Panc1 (cell line): Measurements from ENCODE around the gene SEC63. TPM values are rescaled to one million over a fixed set of nuclear protein-coding genes. Genes with fewer than 3 reads are reported as not detected.

Experiments used
- ATAC-seq: fragments of 200-7000 bp; cut with Tn5 transposase; 2 replicates; pipeline ENCODE4 v1.9.1; 2020; ENCODE audit warnings: mild to moderate bottlenecking, moderate library complexity
- BruUV-seq: library from RNA; stranded (reverse); fragments of 400-500 nt; replicated peaks from 2 replicates; lab custom pipeline; 2021; lab: Mats Ljungman, UMichigan
- CTCF ChIA-PET: fragments of 300-600 bp; sonication (Branson Sonifier 250); formaldehyde crosslinking; loops from one replicate; lab custom pipeline; 2022; ENCODE audit warnings: antibody characterized with exemption; lab: Charles Lee
- POLR2A ChIA-PET: fragments of 300-600 bp; sonication (Branson Sonifier 250); formaldehyde crosslinking; loops from one replicate; lab custom pipeline; 2022; ENCODE audit warnings: antibody characterized with exemption; lab: Charles Lee
- DNase-seq: peaks from one replicate; pipeline ENCODE4 v3.0.0-alpha.2; 2010; ENCODE audit warnings: low read depth, low spot score
- H3K27ac ChIP-seq: 2 replicates; pipeline ENCODE4 v1.5.1; 2011; ENCODE audit warnings: mild to moderate bottlenecking, low read length, inconsistent platforms
- H3K27me3 ChIP-seq: fragments of 200-500 bp; sonication (Bioruptor generic); 2 replicates; pipeline ENCODE4 v1.6.0; 2014; ENCODE audit warnings: low read length, inconsistent platforms; ENCODE audit not compliant: control insufficient read depth, insufficient read depth
- H3K36me3 ChIP-seq: fragments of 200-500 bp; sonication (Bioruptor generic); 2 replicates; pipeline ENCODE4 v1.5.1; 2014; ENCODE audit warnings: inconsistent platforms, mild to moderate bottlenecking, low read length, moderate library complexity; ENCODE audit not compliant: control insufficient read depth, insufficient read depth
- H3K4me1 ChIP-seq: 2 replicates; pipeline ENCODE4 v1.5.1; 2011; ENCODE audit warnings: inconsistent platforms, mild to moderate bottlenecking, low read length, moderate library complexity; ENCODE audit not compliant: control insufficient read depth, insufficient read depth
- H3K4me3 ChIP-seq, 2 experiments: 2 replicates each; pipeline ENCODE4 v1.5.1; 2011 to 2012; ENCODE audit warnings: low read depth in 2 of 2, low read length in 2 of 2, mild to moderate bottlenecking in 2 of 2, inconsistent platforms in 1 of 2, moderate library complexity in 1 of 2
- H3K9me3 ChIP-seq: fragments of 200-500 bp; sonication (Bioruptor generic); 2 replicates; pipeline ENCODE4 v1.5.1; 2014; ENCODE audit warnings: low read depth, mild to moderate bottlenecking, inconsistent platforms, low read length, moderate library complexity; ENCODE audit not compliant: control insufficient read depth, insufficient read depth
- POLR2AphosphoS5 ChIP-seq: IDR thresholded peaks from 2 replicates; pipeline ENCODE4 v1.6.1; 2012; ENCODE audit warnings: mild to moderate bottlenecking, low read depth, low read length, moderate library complexity
- REST ChIP-seq, 2 experiments: IDR thresholded peaks; 2 replicates each; pipeline ENCODE4 v1.6.1; 2011 to 2012; ENCODE audit warnings: low read depth in 2 of 2, control low read depth in 1 of 2, low read length in 1 of 2, mild to moderate bottlenecking in 1 of 2, moderate library complexity in 1 of 2; ENCODE audit not compliant: insufficient read depth in 1 of 2
- SIN3A ChIP-seq: IDR thresholded peaks from 2 replicates; pipeline ENCODE4 v1.6.1; 2012; ENCODE audit warnings: low read depth, mild to moderate bottlenecking, low read length, moderate library complexity, borderline replicate concordance; ENCODE audit not compliant: insufficient read depth
- TCF7L2 ChIP-seq: IDR thresholded peaks from 2 replicates; pipeline ENCODE4 v1.6.1; 2011; ENCODE audit warnings: mild to moderate bottlenecking, low read depth, low read length, inconsistent platforms
- in situ Hi-C: cut with HindIII; loops from 2 replicates; pipeline ENCODE4 v1.10.0; 2016; ENCODE audit warnings: low sequenced_read_pairs, low pct_unique_long_range_greater_than_20kb
- intact Hi-C: fragments of 100-400 bp; cut with micrococcal nuclease; formaldehyde crosslinking; loops from one replicate; pipeline ENCODE4 v1.10.0; 2022; ENCODE audit not compliant: unreplicated experiment
- total RNA-seq: library from RNA; stranded (reverse); gene quantifications from one replicate; pipeline ENCODE4 v1.2.1, GENCODE V29; 2021; ENCODE audit not compliant: unreplicated experiment
- TF ChIP-seq, protein P1 (sequence below): fragments of 450-650 bp; IDR thresholded peaks from 2 replicates; pipeline ENCODE4 v1.5.1; 2017; ENCODE audit warnings: mild to moderate bottlenecking

SEC63 gene
- total RNA-seq, 1 experiment from 2014 or later, result 172 TPM

DNA sequence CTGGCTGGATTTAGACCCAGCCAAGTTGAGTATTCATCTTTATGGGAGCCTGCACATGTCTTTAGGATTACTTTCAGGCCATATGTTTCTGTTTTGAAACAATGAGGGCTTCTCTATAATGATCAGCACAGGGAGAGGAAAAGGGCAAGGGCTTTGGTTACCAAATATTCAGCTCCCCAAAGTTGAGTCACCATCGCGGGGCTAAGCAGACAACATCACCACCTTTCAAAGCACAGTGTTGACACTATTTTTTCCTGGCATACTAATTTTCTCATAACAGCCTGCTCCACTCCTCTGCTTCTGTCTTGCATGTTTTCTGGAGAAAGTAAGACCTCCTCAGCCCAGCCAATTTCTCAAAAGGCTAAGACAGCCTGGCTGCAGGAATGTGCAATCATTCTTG is 138.8 kb downstream of the SEC63 start:
- H3K36me3 ChIP-seq, result no peaks in the 10 kb centered on the region
- no peaks in the 10 kb centered on the region for H3K4me1 ChIP-seq
- in situ Hi-C loops, result no loop called here
- H3K27ac ChIP-seq, result no peak overlapping the region
- ATAC-seq, result no peak
- no TSS peak for BruUV-seq
- H3K27me3 ChIP-seq, result peaks cover 28% of the 10 kb centered on the region
- TF ChIP-seq SIN3A (no peak), POLR2AphosphoS5 (no peak), TCF7L2 (no peak), REST (IDR thresholded peaks at IDR 0.05; ENCODE audit: insufficient read depth in 1 of 2, low read depth in 2 of 2, low read length in 1 of 2) (no peak)
- TF ChIP-seq, protein P1, sequence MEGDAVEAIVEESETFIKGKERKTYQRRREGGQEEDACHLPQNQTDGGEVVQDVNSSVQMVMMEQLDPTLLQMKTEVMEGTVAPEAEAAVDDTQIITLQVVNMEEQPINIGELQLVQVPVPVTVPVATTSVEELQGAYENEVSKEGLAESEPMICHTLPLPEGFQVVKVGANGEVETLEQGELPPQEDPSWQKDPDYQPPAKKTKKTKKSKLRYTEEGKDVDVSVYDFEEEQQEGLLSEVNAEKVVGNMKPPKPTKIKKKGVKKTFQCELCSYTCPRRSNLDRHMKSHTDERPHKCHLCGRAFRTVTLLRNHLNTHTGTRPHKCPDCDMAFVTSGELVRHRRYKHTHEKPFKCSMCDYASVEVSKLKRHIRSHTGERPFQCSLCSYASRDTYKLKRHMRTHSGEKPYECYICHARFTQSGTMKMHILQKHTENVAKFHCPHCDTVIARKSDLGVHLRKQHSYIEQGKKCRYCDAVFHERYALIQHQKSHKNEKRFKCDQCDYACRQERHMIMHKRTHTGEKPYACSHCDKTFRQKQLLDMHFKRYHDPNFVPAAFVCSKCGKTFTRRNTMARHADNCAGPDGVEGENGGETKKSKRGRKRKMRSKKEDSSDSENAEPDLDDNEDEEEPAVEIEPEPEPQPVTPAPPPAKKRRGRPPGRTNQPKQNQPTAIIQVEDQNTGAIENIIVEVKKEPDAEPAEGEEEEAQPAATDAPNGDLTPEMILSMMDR, result no peak
- POLR2A ChIA-PET, result interaction anchor here (0.7 kb wide), 1 partner anchor 221 kb away, joined by 6 read pairs; no protein-coding TSS in a partner anchor
- no peak for DNase-seq
- H3K4me3 ChIP-seq, result no peak overlapping the region
- no peaks in the 10 kb centered on the region for H3K9me3 ChIP-seq
- CTCF ChIA-PET, result no interaction called here
- intact Hi-C loops, result no loop called here

DNA sequence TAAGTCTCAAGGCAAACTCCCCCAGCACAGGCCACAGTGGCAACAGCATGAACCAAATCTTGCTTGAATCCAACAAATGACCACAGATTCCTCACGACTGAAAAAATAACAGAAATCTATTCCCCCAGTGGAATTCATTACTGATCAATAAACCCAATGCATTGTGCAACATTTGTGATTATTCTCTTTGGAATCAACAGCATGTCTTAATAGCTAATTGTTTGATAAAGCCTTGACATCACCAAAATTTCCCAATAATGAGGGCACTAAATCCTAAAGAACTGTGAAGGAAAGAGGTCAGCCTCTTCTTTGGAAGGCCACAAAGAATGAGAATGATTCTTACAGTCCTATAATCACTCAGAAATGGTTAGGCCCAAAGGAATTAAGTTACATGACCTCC is 139.7 kb downstream of the SEC63 start:
- no peak for ATAC-seq
- H3K36me3 ChIP-seq, result no peaks in the 10 kb centered on the region
- H3K9me3 ChIP-seq, result no peaks in the 10 kb centered on the region
- no peak for DNase-seq
- H3K4me3 ChIP-seq, result no peak overlapping the region
- intact Hi-C loops (no loop called here), in situ Hi-C loops (no loop called here)
- ChIA-PET CTCF (interaction anchor here (0.6 kb wide), 1 partner anchor 360 kb away, joined by 5 read pairs; no protein-coding TSS in a partner anchor), POLR2A (no interaction called here)
- BruUV-seq, result no TSS peak
- peaks cover 25% of the 10 kb centered on the region for H3K27me3 ChIP-seq
- no peak overlapping the region for H3K27ac ChIP-seq
- no peak for TF ChIP-seq SIN3A
- TF ChIP-seq TCF7L2, result no peak
- H3K4me1 ChIP-seq, result no peaks in the 10 kb centered on the region

DNA sequence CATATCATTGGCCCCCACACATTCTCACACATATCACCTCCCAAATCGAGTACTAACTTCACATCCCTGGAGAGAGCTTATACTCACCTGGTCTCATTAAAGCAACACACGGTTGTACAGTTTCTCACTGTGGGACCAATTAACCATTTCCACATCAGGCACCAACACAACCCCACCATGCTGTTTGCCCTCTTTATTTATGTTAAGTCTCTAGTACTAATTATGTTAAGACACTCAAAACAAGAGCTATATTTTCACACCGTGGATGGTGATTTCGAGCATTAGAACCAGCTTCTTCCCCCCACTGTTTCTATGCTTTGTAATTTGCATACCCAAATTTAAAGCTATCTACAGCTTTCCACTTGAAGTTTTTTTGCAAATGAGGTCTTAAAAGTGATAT is 140.2 kb downstream of the SEC63 start:
- H3K4me1 ChIP-seq, result no peaks in the 10 kb centered on the region
- no peaks in the 10 kb centered on the region for H3K9me3 ChIP-seq
- ChIA-PET POLR2A (no interaction called here), CTCF (interaction anchor here (0.6 kb wide), 1 partner anchor 360 kb away, joined by 5 read pairs; no protein-coding TSS in a partner anchor)
- BruUV-seq, result no TSS peak
- in situ Hi-C loops, result no loop called here
- no peak overlapping the region for H3K27ac ChIP-seq
- no peaks in the 10 kb centered on the region for H3K36me3 ChIP-seq
- intact Hi-C loops, result no loop called here
- no peak for ATAC-seq
- TF ChIP-seq TCF7L2 (no peak), SIN3A (no peak), REST (IDR thresholded peaks at IDR 0.05; ENCODE audit: insufficient read depth in 1 of 2, low read depth in 2 of 2, low read length in 1 of 2) (no peak), POLR2AphosphoS5 (no peak)
- TF ChIP-seq, protein P1, result no peak
- no peak overlapping the region for H3K4me3 ChIP-seq
- DNase-seq, result no peak
- H3K27me3 ChIP-seq, result peaks cover 20% of the 10 kb centered on the region
